Panc1 (cell line): Measurements from ENCODE around the gene SLCO3A1. TPM values are rescaled to one million over a fixed set of nuclear protein-coding genes. Genes with fewer than 3 reads are reported as not detected.

Experiments used
- ATAC-seq: fragments of 200-7000 bp; cut with Tn5 transposase; 2 replicates; pipeline ENCODE4 v1.9.1; 2020; ENCODE audit warnings: mild to moderate bottlenecking, moderate library complexity
- BruUV-seq: library from RNA; stranded (reverse); fragments of 400-500 nt; replicated peaks from 2 replicates; lab custom pipeline; 2021; lab: Mats Ljungman, UMichigan
- CTCF ChIA-PET: fragments of 300-600 bp; sonication (Branson Sonifier 250); formaldehyde crosslinking; loops from one replicate; lab custom pipeline; 2022; ENCODE audit warnings: antibody characterized with exemption; lab: Charles Lee
- POLR2A ChIA-PET: fragments of 300-600 bp; sonication (Branson Sonifier 250); formaldehyde crosslinking; loops from one replicate; lab custom pipeline; 2022; ENCODE audit warnings: antibody characterized with exemption; lab: Charles Lee
- DNase-seq: peaks from one replicate; pipeline ENCODE4 v3.0.0-alpha.2; 2010; ENCODE audit warnings: low read depth, low spot score
- H3K27ac ChIP-seq: 2 replicates; pipeline ENCODE4 v1.5.1; 2011; ENCODE audit warnings: mild to moderate bottlenecking, low read length, inconsistent platforms
- H3K27me3 ChIP-seq: fragments of 200-500 bp; sonication (Bioruptor generic); 2 replicates; pipeline ENCODE4 v1.6.0; 2014; ENCODE audit warnings: low read length, inconsistent platforms; ENCODE audit not compliant: control insufficient read depth, insufficient read depth
- H3K36me3 ChIP-seq: fragments of 200-500 bp; sonication (Bioruptor generic); 2 replicates; pipeline ENCODE4 v1.5.1; 2014; ENCODE audit warnings: inconsistent platforms, mild to moderate bottlenecking, low read length, moderate library complexity; ENCODE audit not compliant: control insufficient read depth, insufficient read depth
- H3K4me1 ChIP-seq: 2 replicates; pipeline ENCODE4 v1.5.1; 2011; ENCODE audit warnings: inconsistent platforms, mild to moderate bottlenecking, low read length, moderate library complexity; ENCODE audit not compliant: control insufficient read depth, insufficient read depth
- H3K4me3 ChIP-seq, 2 experiments: 2 replicates each; pipeline ENCODE4 v1.5.1; 2011 to 2012; ENCODE audit warnings: low read depth in 2 of 2, low read length in 2 of 2, mild to moderate bottlenecking in 2 of 2, inconsistent platforms in 1 of 2, moderate library complexity in 1 of 2
- H3K9me3 ChIP-seq: fragments of 200-500 bp; sonication (Bioruptor generic); 2 replicates; pipeline ENCODE4 v1.5.1; 2014; ENCODE audit warnings: low read depth, mild to moderate bottlenecking, inconsistent platforms, low read length, moderate library complexity; ENCODE audit not compliant: control insufficient read depth, insufficient read depth
- CTCF ChIP-seq: fragments of 450-650 bp; IDR thresholded peaks from 2 replicates; pipeline ENCODE4 v1.5.1; 2017; ENCODE audit warnings: mild to moderate bottlenecking
- POLR2AphosphoS5 ChIP-seq: IDR thresholded peaks from 2 replicates; pipeline ENCODE4 v1.6.1; 2012; ENCODE audit warnings: mild to moderate bottlenecking, low read depth, low read length, moderate library complexity
- REST ChIP-seq, 2 experiments: IDR thresholded peaks; 2 replicates each; pipeline ENCODE4 v1.6.1; 2011 to 2012; ENCODE audit warnings: low read depth in 2 of 2, control low read depth in 1 of 2, low read length in 1 of 2, mild to moderate bottlenecking in 1 of 2, moderate library complexity in 1 of 2; ENCODE audit not compliant: insufficient read depth in 1 of 2
- SIN3A ChIP-seq: IDR thresholded peaks from 2 replicates; pipeline ENCODE4 v1.6.1; 2012; ENCODE audit warnings: low read depth, mild to moderate bottlenecking, low read length, moderate library complexity, borderline replicate concordance; ENCODE audit not compliant: insufficient read depth
- TCF7L2 ChIP-seq: IDR thresholded peaks from 2 replicates; pipeline ENCODE4 v1.6.1; 2011; ENCODE audit warnings: mild to moderate bottlenecking, low read depth, low read length, inconsistent platforms
- in situ Hi-C: cut with HindIII; loops from 2 replicates; pipeline ENCODE4 v1.10.0; 2016; ENCODE audit warnings: low sequenced_read_pairs, low pct_unique_long_range_greater_than_20kb
- intact Hi-C: fragments of 100-400 bp; cut with micrococcal nuclease; formaldehyde crosslinking; loops from one replicate; pipeline ENCODE4 v1.10.0; 2022; ENCODE audit not compliant: unreplicated experiment
- total RNA-seq: library from RNA; stranded (reverse); gene quantifications from one replicate; pipeline ENCODE4 v1.2.1, GENCODE V29; 2021; ENCODE audit not compliant: unreplicated experiment

SLCO3A1 gene
- total RNA-seq, 1 experiment from 2014 or later, result 20.6 TPM

- in situ Hi-C loops, result no loop called here
- no TSS peak for BruUV-seq
- DNase-seq, result no peak
- H3K4me3 ChIP-seq, result no peak overlapping the region
- no peak for ATAC-seq
- intact Hi-C loops, result no loop called here
- POLR2A ChIA-PET, result interaction anchor here (0.7 kb wide), 1 partner anchor 23 kb away, joined by 16 read pairs; no protein-coding TSS in a partner anchor
- no peak for TF ChIP-seq SIN3A
- no peak for TF ChIP-seq TCF7L2
- no peak for TF ChIP-seq CTCF
- no peak for TF ChIP-seq REST (IDR thresholded peaks at IDR 0.05; ENCODE audit: insufficient read depth in 1 of 2, low read depth in 2 of 2, low read length in 1 of 2)
- no peak for TF ChIP-seq POLR2AphosphoS5
- H3K27ac ChIP-seq, result no peak overlapping the region
- no peaks in the 10 kb centered on the region for H3K36me3 ChIP-seq
- no peaks in the 10 kb centered on the region for H3K4me1 ChIP-seq
- H3K27me3 ChIP-seq, result no peaks in the 10 kb centered on the region
- CTCF ChIA-PET, result no interaction called here
- no peaks in the 10 kb centered on the region for H3K9me3 ChIP-seq
These were observed 24.9 kb downstream of the SLCO3A1 start for GRCh38 chr15:91878319-91878870.

GRCh38 chr15:91879158-91879557 lies 25.6 kb downstream of the SLCO3A1 start:
- BruUV-seq, result no TSS peak

More at GRCh38 chr15:91879158-91879557, 25.6 kb downstream of the SLCO3A1 start:
- Histone ChIP-seq H3K4me1 (no peaks in the 10 kb centered on the region), H3K4me3 (no peak overlapping the region), H3K36me3 (no peaks in the 10 kb centered on the region), H3K9me3 (no peaks in the 10 kb centered on the region), H3K27me3 (no peaks in the 10 kb centered on the region), H3K27ac (no peak overlapping the region)
- DNase-seq (no peak), ATAC-seq (no peak)
- TF ChIP-seq CTCF (no peak), POLR2AphosphoS5 (no peak), REST (IDR thresholded peaks at IDR 0.05; ENCODE audit: insufficient read depth in 1 of 2, low read depth in 2 of 2, low read length in 1 of 2) (no peak), SIN3A (no peak), TCF7L2 (no peak)
- intact Hi-C loops (no loop called here), in situ Hi-C loops (no loop called here)
- CTCF ChIA-PET, result no interaction called here
- POLR2A ChIA-PET, result no interaction called here
